SH-SY5Y (cell line): Measurements from ENCODE around the gene ARHGAP28.

Experiments used
- GATA2 ChIP-seq: IDR thresholded peaks from 2 replicates; pipeline ENCODE4 v1.6.1; 2011; ENCODE audit warnings: mild to moderate bottlenecking, low read depth, low read length
- GATA3 ChIP-seq: IDR thresholded peaks from 2 replicates; pipeline ENCODE4 v1.6.1; 2011; ENCODE audit warnings: low read depth, mild to moderate bottlenecking, low read length, moderate library complexity

DNA sequence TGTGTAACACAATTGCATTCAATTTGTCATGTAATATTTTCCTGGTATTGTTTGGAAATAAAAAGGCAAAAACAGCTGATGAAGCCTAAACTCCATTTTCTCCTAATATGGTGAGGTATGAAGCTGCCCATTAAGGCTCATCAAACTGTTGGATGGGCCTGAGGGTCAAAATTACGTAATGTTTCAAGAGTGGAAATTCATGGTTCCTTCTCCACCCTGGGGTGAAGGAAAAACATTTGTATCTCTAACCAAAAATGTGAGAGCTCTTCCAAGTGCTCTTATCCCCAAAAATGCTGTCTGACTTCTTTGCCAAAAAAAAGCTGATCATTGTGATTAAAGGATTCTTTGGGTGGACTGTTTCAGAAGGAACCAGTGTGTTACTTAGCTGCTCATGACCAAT, 91.8 kb downstream of the ARHGAP28 start:
- TF ChIP-seq GATA3 (no peak), GATA2 (no peak)
